ENCODE data around the gene NAA50.

The NAA50 gene

GRCh38 chr3:113743006-113743630 is 2.9 kb downstream of the NAA50 start:
- DNase-seq (ENCODE audit: low read depth in 1 of 2, low spot score in 1 of 2), result no peak

- DNase-seq (ENCODE audit: low read depth in 1 of 2, low spot score in 1 of 2), result no peak
Measured at GRCh38 chr3:113741620-113742019, 4.4 kb downstream of the NAA50 start.

GRCh38 chr3:113741086-113741485 is 5.0 kb downstream of the NAA50 start:
- DNase-seq (ENCODE audit: low read depth in 1 of 2, low spot score in 1 of 2), result no peak

- DNase-seq (ENCODE audit: low read depth in 1 of 2, low spot score in 1 of 2), result no peak
Measured at GRCh38 chr3:113736548-113737089, 9.4 kb downstream of the NAA50 start.

- DNase-seq (ENCODE audit: low read depth in 1 of 2, low spot score in 1 of 2), result no peak
Measured at GRCh38 chr3:113731694-113732093, 14.4 kb downstream of the NAA50 start.

- no peak for DNase-seq (ENCODE audit: low read depth in 1 of 2, low spot score in 1 of 2)
Measured at GRCh38 chr3:113730550-113730949, 15.5 kb downstream of the NAA50 start.

GRCh38 chr3:113728661-113729060 is 17.4 kb downstream of the NAA50 start:
- DNase-seq (ENCODE audit: low read depth in 1 of 2, low spot score in 1 of 2), result no peak

GRCh38 chr3:113721636-113722035 is 24.4 kb downstream of the NAA50 start:
- DNase-seq (ENCODE audit: low read depth in 1 of 2, low spot score in 1 of 2), result no peak

- no peak for DNase-seq (ENCODE audit: low read depth in 1 of 2, low spot score in 1 of 2)
Measured at GRCh38 chr3:113719758-113720157, 26.3 kb downstream of the NAA50 start.

- DNase-seq (ENCODE audit: low read depth in 1 of 2, low spot score in 1 of 2), result no peak
Measured at GRCh38 chr3:113719294-113719693, 26.8 kb downstream of the NAA50 start.

- DNase-seq (ENCODE audit: low read depth in 1 of 2, low spot score in 1 of 2), result no peak
Measured at GRCh38 chr3:113717818-113718217, 28.2 kb downstream of the NAA50 start.

- no peak for DNase-seq (ENCODE audit: low read depth in 1 of 2, low spot score in 1 of 2)
Measured at GRCh38 chr3:113717308-113717707, 28.7 kb downstream of the NAA50 start.

- no peak for DNase-seq (ENCODE audit: low read depth in 1 of 2, low spot score in 1 of 2)
Measured at GRCh38 chr3:113714702-113715101, 31.3 kb downstream of the NAA50 start.

GRCh38 chr3:113712129-113712528 is 33.9 kb downstream of the NAA50 start:
- no peak for DNase-seq (ENCODE audit: low read depth in 1 of 2, low spot score in 1 of 2)

GRCh38 chr3:113707835-113708234 is 38.2 kb downstream of the NAA50 start:
- no peak for DNase-seq (ENCODE audit: low read depth in 1 of 2, low spot score in 1 of 2)

- no peak for DNase-seq (ENCODE audit: low read depth in 1 of 2, low spot score in 1 of 2)
Measured at GRCh38 chr3:113698956-113699355, 47.1 kb downstream of the NAA50 start.

GRCh38 chr3:113698213-113698742 is 47.8 kb downstream of the NAA50 start:
- DNase-seq (ENCODE audit: low read depth in 1 of 2, low spot score in 1 of 2), result no peak

- no peak for DNase-seq (ENCODE audit: low read depth in 1 of 2, low spot score in 1 of 2)
Measured at GRCh38 chr3:113697500-113698090, 48.5 kb downstream of the NAA50 start.

- DNase-seq (ENCODE audit: low read depth in 1 of 2, low spot score in 1 of 2), result peak; percentile 96 to 97
Measured at GRCh38 chr3:113696658-113697499, 49.2 kb downstream of the NAA50 start.

- DNase-seq (ENCODE audit: low read depth in 1 of 2, low spot score in 1 of 2), result peak; percentile 69 to 73
Measured at GRCh38 chr3:113695786-113696645, 50.0 kb downstream of the NAA50 start, which contains the start of gene USF3. Gene USF3 (minus strand): TSS chr3:113696642. CDS start chr3:113674878, 21,764 bp downstream.

GRCh38 chr3:113695431-113695785 is 50.6 kb downstream of the NAA50 start:
- no peak for DNase-seq (ENCODE audit: low read depth in 1 of 2, low spot score in 1 of 2)
